Panc1 (cell line): ENCODE data around the gene F3.

ENCODE experiments used
- TF ChIP-seq, protein P1 (sequence below): fragments of 450-650 bp; IDR thresholded peaks from 2 replicates; pipeline ENCODE4 v1.5.1; 2017; ENCODE audit warnings: mild to moderate bottlenecking
- TF ChIP-seq, protein P2 (sequence below), 2 experiments: IDR thresholded peaks; 2 replicates each; pipeline ENCODE4 v1.6.1; 2011 to 2012; ENCODE audit warnings: low read depth in 2 of 2, control low read depth in 1 of 2, low read length in 1 of 2, mild to moderate bottlenecking in 1 of 2, moderate library complexity in 1 of 2; ENCODE audit not compliant: insufficient read depth in 1 of 2

DNA sequence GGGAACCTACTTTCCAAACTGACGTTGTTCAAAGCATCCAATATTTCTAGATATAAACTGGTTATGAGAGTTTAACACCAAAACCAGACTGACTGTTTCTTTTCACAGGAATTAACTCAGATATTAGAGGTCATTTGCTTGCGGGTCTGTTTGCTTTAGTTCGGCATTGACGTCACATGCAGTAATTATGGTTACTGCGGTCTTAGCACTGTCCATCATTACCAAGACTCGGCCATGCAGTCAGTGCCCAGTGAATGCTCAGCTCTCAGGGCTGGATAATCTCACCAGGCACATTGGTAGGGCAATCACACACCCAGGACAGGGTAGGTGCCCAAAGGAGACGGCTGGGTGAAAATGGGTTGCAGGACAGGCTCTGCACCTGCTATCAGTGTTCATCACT is 9.9 kb upstream of the F3 start:
- TF ChIP-seq, protein P1, sequence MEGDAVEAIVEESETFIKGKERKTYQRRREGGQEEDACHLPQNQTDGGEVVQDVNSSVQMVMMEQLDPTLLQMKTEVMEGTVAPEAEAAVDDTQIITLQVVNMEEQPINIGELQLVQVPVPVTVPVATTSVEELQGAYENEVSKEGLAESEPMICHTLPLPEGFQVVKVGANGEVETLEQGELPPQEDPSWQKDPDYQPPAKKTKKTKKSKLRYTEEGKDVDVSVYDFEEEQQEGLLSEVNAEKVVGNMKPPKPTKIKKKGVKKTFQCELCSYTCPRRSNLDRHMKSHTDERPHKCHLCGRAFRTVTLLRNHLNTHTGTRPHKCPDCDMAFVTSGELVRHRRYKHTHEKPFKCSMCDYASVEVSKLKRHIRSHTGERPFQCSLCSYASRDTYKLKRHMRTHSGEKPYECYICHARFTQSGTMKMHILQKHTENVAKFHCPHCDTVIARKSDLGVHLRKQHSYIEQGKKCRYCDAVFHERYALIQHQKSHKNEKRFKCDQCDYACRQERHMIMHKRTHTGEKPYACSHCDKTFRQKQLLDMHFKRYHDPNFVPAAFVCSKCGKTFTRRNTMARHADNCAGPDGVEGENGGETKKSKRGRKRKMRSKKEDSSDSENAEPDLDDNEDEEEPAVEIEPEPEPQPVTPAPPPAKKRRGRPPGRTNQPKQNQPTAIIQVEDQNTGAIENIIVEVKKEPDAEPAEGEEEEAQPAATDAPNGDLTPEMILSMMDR = no peak
- TF ChIP-seq, protein P2, sequence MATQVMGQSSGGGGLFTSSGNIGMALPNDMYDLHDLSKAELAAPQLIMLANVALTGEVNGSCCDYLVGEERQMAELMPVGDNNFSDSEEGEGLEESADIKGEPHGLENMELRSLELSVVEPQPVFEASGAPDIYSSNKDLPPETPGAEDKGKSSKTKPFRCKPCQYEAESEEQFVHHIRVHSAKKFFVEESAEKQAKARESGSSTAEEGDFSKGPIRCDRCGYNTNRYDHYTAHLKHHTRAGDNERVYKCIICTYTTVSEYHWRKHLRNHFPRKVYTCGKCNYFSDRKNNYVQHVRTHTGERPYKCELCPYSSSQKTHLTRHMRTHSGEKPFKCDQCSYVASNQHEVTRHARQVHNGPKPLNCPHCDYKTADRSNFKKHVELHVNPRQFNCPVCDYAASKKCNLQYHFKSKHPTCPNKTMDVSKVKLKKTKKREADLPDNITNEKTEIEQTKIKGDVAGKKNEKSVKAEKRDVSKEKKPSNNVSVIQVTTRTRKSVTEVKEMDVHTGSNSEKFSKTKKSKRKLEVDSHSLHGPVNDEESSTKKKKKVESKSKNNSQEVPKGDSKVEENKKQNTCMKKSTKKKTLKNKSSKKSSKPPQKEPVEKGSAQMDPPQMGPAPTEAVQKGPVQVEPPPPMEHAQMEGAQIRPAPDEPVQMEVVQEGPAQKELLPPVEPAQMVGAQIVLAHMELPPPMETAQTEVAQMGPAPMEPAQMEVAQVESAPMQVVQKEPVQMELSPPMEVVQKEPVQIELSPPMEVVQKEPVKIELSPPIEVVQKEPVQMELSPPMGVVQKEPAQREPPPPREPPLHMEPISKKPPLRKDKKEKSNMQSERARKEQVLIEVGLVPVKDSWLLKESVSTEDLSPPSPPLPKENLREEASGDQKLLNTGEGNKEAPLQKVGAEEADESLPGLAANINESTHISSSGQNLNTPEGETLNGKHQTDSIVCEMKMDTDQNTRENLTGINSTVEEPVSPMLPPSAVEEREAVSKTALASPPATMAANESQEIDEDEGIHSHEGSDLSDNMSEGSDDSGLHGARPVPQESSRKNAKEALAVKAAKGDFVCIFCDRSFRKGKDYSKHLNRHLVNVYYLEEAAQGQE (IDR thresholded peaks at IDR 0.05; ENCODE audit: insufficient read depth in 1 of 2, low read depth in 2 of 2, low read length in 1 of 2) = no peak
